Measurements from ENCODE around the gene GRM4.

DNA sequence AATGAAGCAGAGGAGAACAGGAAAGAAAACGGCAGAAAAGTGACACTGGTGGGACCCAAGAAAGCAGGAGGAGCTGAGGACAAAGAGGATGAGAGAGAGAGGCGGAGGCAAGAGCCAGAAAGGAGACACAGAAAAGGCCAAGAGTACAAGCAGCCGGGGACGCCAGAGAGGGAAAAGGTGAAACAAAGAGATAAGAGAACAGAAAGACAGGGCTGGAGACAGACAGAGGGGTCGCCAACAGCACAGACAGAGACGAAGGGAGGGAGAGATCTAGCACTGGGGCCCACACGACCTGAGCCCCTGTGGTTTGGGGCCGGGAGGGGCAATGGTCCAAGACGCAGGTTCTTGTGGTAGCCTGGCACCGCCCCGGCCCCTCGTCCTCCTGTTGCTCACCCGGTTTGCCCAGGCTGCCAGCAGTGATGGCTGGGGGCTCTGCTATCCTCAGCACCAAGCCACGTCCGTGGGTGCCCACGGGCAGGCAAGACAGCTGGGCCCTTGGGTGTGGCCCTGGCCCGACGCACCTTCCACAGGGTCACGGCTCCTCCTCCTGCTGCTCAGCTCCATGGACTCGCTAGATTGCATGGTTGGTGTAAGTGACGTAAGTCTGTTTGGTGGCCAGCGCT is 123.5 kb downstream of the GRM4 start:
- TF ChIP-seq, protein P1, sequence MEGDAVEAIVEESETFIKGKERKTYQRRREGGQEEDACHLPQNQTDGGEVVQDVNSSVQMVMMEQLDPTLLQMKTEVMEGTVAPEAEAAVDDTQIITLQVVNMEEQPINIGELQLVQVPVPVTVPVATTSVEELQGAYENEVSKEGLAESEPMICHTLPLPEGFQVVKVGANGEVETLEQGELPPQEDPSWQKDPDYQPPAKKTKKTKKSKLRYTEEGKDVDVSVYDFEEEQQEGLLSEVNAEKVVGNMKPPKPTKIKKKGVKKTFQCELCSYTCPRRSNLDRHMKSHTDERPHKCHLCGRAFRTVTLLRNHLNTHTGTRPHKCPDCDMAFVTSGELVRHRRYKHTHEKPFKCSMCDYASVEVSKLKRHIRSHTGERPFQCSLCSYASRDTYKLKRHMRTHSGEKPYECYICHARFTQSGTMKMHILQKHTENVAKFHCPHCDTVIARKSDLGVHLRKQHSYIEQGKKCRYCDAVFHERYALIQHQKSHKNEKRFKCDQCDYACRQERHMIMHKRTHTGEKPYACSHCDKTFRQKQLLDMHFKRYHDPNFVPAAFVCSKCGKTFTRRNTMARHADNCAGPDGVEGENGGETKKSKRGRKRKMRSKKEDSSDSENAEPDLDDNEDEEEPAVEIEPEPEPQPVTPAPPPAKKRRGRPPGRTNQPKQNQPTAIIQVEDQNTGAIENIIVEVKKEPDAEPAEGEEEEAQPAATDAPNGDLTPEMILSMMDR (conservative IDR thresholded peaks at IDR 0.05; ENCODE audit: low read length), result no peak
- no peak for TF ChIP-seq EZH2phosphoT487 (IDR thresholded peaks at IDR 0.05; ENCODE audit: borderline replicate concordance)
